Retinal pigment epithelial cell (primary cell): ENCODE measurements around the gene EEPD1.

Experiments
- DNase-seq: peaks from one replicate; pipeline ENCODE4 v3.0.0-alpha.2; 2010; ENCODE audit warnings: low read depth
- H3K4me3 ChIP-seq: 2 replicates; pipeline ENCODE4 v1.5.1; 2011; ENCODE audit warnings: mild to moderate bottlenecking, low read length, control low read depth, moderate library complexity
- TF ChIP-seq, protein P1 (sequence below): conservative IDR thresholded peaks from 2 replicates; pipeline ENCODE4 v1.5.1; 2011; ENCODE audit warnings: low read depth, low read length, control low read depth, inconsistent platforms

EEPD1 gene

DNA sequence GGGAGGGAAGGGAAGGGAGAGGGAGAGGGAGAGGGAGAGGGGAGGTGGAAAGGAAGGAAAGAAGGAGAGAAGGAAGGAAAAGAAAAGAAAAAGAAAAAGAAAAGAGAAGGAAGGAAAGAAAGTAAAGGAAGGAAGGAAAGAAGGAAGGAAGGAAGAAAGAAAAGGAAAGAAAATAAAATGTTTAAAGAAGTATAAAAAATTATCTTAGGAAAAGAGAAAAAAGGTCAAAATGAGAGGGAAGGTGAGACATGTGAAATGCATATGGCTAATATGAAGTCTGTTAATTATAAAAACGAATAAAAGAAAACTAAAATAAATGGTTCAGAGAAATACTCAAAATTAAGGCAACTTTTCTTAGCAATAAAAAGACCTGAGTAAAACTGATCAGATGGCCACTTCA lies 190.5 kb downstream of the EEPD1 start:
- no peak for DNase-seq
- H3K4me3 ChIP-seq: no peak overlapping the region
- TF ChIP-seq, protein P1, sequence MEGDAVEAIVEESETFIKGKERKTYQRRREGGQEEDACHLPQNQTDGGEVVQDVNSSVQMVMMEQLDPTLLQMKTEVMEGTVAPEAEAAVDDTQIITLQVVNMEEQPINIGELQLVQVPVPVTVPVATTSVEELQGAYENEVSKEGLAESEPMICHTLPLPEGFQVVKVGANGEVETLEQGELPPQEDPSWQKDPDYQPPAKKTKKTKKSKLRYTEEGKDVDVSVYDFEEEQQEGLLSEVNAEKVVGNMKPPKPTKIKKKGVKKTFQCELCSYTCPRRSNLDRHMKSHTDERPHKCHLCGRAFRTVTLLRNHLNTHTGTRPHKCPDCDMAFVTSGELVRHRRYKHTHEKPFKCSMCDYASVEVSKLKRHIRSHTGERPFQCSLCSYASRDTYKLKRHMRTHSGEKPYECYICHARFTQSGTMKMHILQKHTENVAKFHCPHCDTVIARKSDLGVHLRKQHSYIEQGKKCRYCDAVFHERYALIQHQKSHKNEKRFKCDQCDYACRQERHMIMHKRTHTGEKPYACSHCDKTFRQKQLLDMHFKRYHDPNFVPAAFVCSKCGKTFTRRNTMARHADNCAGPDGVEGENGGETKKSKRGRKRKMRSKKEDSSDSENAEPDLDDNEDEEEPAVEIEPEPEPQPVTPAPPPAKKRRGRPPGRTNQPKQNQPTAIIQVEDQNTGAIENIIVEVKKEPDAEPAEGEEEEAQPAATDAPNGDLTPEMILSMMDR: no peak

DNA sequence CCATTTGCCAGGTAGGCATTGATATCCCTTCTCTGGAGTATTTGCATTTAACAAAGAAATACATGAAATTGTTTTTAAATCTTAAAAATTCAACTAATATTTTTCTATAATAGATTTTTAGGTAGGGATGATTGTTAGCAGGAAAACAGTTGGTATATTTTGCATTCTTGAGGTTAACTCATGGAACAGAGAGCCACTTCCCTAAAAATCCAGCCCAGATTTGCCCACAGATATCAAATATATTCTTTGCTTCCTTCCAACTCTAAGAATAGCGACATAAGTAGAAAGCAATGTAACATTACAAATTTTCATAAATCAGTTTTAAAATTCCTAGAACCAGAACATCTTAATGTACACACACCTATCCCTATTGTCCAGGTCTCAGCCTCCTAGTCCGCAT lies 191.6 kb downstream of the EEPD1 start:
- TF ChIP-seq, protein P1: no peak
- no peak for DNase-seq
- H3K4me3 ChIP-seq: no peak overlapping the region

DNA sequence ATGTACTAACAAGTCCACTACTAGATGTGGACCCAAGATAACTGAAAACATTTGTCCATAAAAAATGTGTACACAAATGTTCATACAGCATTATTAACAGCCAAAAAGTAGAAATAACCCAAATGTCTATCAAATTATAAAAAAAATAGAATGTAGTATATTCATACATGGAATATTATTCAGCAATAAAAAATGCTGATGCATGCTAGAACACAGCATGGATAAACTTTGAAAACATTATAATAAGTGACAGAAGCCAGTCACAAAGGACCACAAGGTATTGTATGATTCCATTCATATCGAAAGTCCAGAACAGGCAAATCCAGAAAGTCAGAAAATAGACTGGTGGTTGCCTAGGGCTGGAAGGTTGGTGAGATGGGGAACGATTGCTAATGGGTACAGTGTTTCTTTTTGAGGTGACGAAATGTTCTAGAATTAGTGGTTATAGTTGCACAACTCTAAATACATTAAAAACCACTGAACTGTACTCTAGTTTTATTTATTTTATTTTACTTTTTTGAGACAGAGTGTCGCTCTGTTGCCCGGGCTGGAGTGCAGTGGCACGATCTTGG lies 193.3 kb downstream of the EEPD1 start:
- no peak overlapping the region for H3K4me3 ChIP-seq
- TF ChIP-seq, protein P1: no peak
- no peak for DNase-seq

DNA sequence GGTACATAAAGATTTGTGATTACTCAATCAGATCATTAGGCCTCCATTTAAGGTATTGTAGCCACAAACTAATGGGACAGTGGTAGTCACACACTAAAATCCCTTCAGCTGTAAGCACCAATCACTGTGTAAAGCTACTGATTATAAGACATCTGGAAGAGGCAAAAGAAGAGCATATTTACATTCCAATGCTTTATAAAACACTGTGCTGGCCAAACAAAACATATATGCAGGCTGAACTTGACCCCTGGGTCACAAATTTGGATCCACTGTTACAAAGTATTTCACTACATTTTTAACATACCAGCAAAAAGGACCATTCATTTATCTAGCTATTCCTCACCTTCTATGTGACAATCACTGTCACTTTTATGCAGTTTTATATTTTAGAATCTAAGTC lies 195.2 kb downstream of the EEPD1 start:
- DNase-seq: no peak
- TF ChIP-seq, protein P1: no peak
- H3K4me3 ChIP-seq: no peak overlapping the region

DNA sequence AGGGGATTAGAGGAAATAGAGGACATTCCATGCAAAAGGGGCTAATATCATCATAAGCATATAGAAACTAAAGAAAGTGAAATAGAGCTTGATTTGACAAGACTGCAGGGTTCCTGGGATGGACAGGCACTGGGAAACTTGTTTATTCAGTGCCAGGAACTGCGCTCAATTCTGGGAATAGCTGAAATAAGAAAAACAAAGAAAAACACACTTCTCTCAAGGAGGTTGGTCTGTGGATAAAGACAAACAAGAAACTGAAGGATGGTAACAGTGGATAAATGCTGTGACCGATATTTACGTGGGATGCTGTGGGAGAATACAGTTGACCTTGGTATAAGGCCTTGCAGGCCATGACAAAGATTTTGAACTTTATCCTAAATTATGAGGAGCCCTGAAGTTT lies 195.7 kb downstream of the EEPD1 start:
- no peak overlapping the region for H3K4me3 ChIP-seq
- no peak for DNase-seq
- TF ChIP-seq, protein P1: no peak

DNA sequence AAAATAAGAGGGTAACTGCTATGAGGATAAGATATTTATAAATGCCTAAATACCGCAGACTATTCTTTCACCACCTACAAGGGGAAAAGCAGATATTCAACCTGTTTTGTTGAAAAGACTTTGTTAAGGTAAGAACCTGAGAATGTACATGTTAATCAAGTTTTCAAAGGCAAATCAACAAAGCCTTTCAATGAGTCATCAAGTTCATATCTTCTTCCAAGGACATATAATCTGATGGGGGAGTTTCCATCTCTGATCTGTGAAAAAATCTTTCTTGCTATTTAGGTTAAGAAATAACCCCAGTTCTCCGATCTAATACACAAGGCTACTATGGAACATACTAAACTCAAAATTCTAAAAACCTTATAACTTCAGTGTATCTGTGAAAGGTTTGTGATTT lies 196.6 kb downstream of the EEPD1 start:
- TF ChIP-seq, protein P1: no peak
- no peak for DNase-seq
- no peak overlapping the region for H3K4me3 ChIP-seq
